Measurements from ENCODE around the gene LRRIQ4.

- TF ChIP-seq CTCF (conservative IDR thresholded peaks at IDR 0.05 in 1 of 2, IDR thresholded peaks at IDR 0.05 in 1 of 2; ENCODE audit: extremely low read depth in 1 of 2, insufficient read depth in 1 of 2, low read depth in 1 of 2, low read length in 2 of 2) = no peak
- TF ChIP-seq EZH2 (IDR thresholded peaks at IDR 0.05; ENCODE audit: borderline replicate concordance, low read length) = no peak
These were observed 28.5 kb downstream of the LRRIQ4 start for GRCh38 chr3:169841171-169841570.

All from mammary epithelial cell (primary cell).